HG03039 (cell line): ENCODE results near the gene RNASE1.
"Not testable (repeated sequence)": the region's sequence is repeated elsewhere in the genome, so short reads cannot be mapped to it uniquely, and the experiment has no call there.

Experiments used
- ATAC-seq: cut with Tn5 transposase; IDR thresholded peaks from one replicate; pipeline ENCODE4 v1.9.1; 2021; ENCODE audit warnings: mild to moderate bottlenecking, moderate library complexity; ENCODE audit not compliant: unreplicated experiment

Gene RNASE1

DNA sequence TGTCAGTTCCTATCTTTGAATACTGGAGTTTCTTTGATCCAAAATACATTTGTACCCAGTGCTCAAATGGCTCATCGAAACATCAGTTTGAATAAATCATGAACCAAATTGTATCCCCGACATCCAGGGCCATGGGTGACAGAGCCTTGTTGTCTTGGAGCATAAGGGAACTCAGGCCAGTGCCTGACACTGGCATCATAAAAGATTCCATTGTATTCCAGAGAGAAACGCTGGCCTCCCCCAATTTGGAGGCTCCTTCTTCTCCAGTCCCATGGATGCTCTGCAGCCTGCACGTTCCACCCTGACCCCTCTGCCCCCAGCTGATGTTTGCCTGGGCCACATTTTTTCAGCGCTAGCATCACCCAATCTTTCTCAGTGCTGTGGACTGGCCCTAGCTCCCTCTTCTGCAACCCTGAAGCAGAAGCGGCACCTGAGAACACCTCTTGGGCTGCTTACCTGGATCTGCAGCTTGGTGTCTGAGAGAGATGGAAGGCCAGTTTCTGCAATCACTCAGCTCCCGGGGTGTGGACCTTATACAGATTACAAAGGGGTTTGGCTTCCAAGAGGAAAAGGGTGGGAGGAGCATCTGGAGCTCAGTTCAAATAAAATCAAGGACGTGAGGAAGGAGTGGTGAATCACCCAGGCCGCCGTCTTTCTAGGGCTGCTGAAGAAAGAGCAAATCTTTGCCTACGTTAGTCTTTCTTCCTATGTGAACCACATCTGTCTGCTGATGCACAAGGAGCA is at the start of gene RNASE1:
Gene RNASE1 (minus strand): TSS at position 504 of the 744 bp plus-strand sequence. CDS start 776 bp downstream, outside the sequence.
- ATAC-seq, result no peak

GRCh38 chr14:20848955-20849570 is 46.4 kb upstream of the RNASE1 start:
- no peak for ATAC-seq

GRCh38 chr14:20848316-20848954 is 45.8 kb upstream of the RNASE1 start:
- no peak for ATAC-seq

DNA sequence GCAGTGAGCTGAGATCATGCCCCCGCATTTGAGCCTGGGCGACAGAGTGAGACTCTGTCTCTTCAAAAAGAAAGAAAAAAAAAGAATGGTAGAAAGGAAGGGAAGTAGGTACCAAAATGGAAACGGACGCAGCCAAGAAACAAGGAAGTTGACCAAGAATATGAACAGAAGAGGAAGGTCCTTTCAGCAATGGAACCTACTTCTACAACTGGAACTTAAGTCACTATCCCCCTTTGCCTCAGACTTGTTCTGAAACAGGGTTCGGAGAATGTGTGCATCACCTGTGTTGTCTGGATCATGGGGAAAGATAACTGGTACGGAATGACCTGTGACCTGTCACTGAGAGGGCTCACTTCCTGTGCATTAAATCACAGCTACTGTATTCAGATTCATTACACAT is 43.9 kb upstream of the RNASE1 start:
- ATAC-seq, result no peak

GRCh38 chr14:20841096-20841495 is 38.5 kb upstream of the RNASE1 start:
- no peak for ATAC-seq

DNA sequence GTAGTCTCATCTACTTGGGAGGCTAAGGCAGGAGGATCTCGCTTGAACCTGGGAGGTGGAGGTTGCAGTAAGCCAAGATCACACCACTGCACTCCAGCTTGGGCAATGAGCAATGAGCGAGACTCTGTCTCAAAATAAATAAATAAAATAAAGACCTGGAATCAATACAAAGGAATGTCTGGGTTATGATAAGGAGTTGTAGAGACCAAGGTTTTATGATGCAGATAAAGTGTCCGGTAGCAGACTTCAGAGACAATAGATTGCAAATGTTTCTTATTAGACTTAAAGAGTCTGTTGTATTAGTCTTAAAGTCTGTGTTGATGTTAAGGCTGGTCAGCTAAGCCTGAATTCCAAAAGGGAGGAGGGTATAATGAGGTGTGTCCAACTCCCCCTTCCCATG is 35.2 kb upstream of the RNASE1 start:
- ATAC-seq, result no peak

DNA sequence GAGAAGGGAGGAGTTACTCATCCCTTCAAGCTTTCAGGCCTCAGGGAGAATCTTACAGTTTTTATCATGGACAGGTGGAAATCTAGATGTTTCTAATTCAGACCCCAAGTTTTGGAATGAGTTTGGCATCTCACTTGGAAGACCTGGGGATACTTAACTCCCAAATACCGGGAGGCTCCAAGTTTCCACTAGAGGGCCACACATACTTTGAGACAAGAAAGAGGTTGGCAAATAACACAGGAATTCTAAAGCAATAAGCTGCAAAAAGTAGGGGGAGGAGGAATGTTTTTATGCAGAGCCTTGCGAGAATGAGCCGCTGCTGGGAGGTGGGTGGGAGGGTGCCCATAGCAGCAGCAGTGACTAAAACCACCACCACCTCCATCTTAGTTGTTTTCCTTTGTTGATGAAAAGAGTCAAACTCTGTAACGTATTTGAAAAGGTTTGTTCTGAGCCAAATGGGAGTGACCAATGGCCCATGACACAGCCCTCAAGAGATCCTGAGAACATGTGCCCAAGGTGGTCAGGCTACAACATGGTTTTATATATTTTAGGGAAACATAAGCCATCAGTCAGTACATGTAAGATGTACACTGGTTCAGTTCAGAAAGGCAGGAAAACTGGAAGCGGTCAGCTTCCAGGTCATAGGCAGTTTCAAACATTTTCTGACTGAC is 34.2 kb upstream of the RNASE1 start:
- no peak for ATAC-seq

GRCh38 chr14:20834899-20835298 is 32.3 kb upstream of the RNASE1 start:
- no peak for ATAC-seq

- no peak for ATAC-seq
Measured at GRCh38 chr14:20830831-20831230, 28.2 kb upstream of the RNASE1 start.

GRCh38 chr14:20828024-20828694 is 25.5 kb upstream of the RNASE1 start:
- ATAC-seq, result not testable (repeated sequence)

GRCh38 chr14:20827326-20827725 is 24.7 kb upstream of the RNASE1 start:
- no peak for ATAC-seq

DNA sequence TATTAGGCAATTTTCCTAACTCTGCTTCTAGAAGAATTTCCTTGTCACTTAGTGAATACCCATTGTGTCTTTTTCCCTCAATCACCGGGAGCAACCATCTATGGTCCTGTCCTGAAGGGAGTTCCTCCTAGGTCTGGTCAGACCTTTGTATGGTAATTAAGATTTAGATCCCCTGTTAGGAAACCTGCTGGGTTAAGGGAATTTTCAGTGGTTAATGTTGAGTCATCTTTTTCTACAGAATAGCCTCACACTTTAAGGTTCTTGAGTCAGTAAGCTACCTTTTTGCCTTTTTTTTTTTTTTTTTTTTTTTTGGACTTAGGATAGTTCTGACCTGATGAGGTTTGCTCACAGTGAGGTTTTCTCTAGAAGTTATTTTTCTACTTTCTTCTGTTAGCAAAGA is 24.0 kb upstream of the RNASE1 start:
- ATAC-seq, result not testable (repeated sequence)

DNA sequence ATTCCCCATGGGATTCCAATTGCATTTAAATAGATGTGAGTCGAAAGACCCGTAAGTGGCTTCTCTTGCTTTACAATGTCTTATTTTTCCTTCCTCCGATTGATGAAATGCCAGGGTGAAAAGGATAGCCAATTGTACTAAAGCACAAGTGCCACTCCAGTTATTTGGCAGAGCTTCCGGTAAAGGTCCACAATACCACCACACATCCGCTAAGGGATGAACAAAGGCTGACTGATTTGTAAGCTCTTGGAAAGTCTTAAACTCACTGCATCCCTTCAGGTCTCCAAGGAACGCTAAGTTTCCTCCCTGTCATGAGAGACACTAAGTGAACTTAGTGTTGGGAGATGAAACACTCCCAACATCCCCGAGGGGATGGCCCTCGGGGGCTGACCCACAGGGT is 21.2 kb upstream of the RNASE1 start:
- ATAC-seq, result no peak

DNA sequence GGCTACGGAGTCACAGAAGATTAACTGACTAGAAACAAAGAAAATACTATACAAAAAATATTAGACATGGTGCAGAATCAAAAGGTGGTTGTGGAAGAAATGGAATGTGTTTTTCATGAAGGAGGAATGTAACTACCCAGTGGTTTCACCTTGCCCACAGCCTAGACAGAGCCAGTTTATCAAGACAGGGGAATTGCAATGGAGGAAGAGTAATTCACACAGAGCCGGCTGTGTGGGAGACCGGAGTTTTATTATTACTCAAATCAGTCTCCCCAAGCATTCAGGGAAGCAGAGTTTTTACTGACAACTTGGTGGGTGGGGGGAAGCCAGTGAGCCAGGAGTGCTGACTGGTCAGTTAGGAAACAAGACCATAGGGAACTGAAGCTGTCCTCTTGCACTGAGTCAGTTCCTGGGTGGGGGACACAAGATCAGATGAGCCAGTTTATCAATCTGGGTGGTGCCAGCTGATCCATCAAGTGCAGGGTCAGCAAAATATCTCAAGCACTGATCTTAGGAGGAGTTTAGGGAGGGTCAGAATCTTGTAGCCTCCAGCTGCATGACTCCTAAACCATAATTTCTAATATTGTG is 19.0 kb upstream of the RNASE1 start:
- ATAC-seq, result not testable (repeated sequence)

GRCh38 chr14:20820063-20820904 is 17.6 kb upstream of the RNASE1 start:
- no peak for ATAC-seq

GRCh38 chr14:20818861-20819260 is 16.2 kb upstream of the RNASE1 start:
- ATAC-seq, result no peak

GRCh38 chr14:20815946-20816345 is 13.3 kb upstream of the RNASE1 start:
- ATAC-seq, result not testable (repeated sequence)

- ATAC-seq, result no peak
Measured at GRCh38 chr14:20811986-20812975, 9.6 kb upstream of the RNASE1 start.
